ENCODE data around the gene TANGO6.

DNA sequence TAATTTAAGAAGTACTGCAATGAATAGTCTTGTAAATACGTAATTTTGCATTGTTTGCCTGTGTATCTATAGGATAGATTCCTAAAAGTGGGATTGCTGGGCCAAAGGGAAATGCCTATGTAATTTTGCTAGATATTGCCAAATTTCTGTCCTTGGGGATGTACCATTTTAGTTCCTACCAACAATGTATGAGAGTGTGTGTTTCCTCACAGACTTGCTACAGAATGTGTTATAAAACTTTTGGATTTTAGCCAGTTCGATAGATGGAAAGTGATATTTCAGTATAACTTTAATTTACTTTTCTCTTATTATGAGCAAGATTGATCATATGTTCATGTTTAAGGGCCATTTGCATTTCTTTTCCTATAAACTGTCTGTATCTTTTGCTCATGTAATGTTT, 8.3 kb downstream of the TANGO6 start:
- no peak for TF ChIP-seq CTCF (IDR thresholded peaks at IDR 0.05; ENCODE audit: borderline replicate concordance, extremely low read depth, low read length, poor library complexity, severe bottlenecking)
- TF ChIP-seq EZH2 (IDR thresholded peaks at IDR 0.05; ENCODE audit: borderline replicate concordance, low read depth, low read length, severe bottlenecking): no peak

All from DND-41 (cell line).